H9 (cell line): ENCODE data around the gene HES6. TPM values are rescaled to one million over a fixed set of nuclear protein-coding genes. Genes with fewer than 3 reads are reported as not detected.
A peak's percentile ranks its signal among the peaks of the same experiment; 100 is the strongest.

ENCODE experiments used
- DNase-seq: peaks from one replicate; pipeline ENCODE4 v3.0.0-alpha.2; 2017
- H2AFZ ChIP-seq: one replicate; pipeline ENCODE4 v1.6.1; 2013; ENCODE audit warnings: mild to moderate bottlenecking, low read length, control low read depth, moderate library complexity
- H2AK5ac ChIP-seq: 2 replicates; pipeline ENCODE4 v1.6.1; 2013; ENCODE audit warnings: low read length, control low read depth, mixed read lengths; ENCODE audit not compliant: insufficient read length
- H2BK120ac ChIP-seq: one replicate; pipeline ENCODE4 v1.6.1; 2013; ENCODE audit warnings: low read depth, mild to moderate bottlenecking, low read length, control low read depth, inconsistent platforms; ENCODE audit not compliant: poor library complexity, severe bottlenecking
- H2BK12ac ChIP-seq: 2 replicates; pipeline ENCODE4 v1.6.1; 2013; ENCODE audit warnings: low read length, control low read depth, mixed read lengths, low read depth; ENCODE audit not compliant: insufficient read length
- H2BK15ac ChIP-seq: 2 replicates; pipeline ENCODE4 v1.6.1; 2013; ENCODE audit warnings: low read depth, low read length, control low read depth
- H2BK20ac ChIP-seq: one replicate; pipeline ENCODE4 v1.6.1; 2013; ENCODE audit warnings: low read depth, mild to moderate bottlenecking, low read length, control low read depth, inconsistent platforms; ENCODE audit not compliant: poor library complexity, severe bottlenecking
- H2BK5ac ChIP-seq: 2 replicates; pipeline ENCODE4 v1.6.1; 2013; ENCODE audit warnings: low read length, control low read depth, mixed read lengths; ENCODE audit not compliant: insufficient read length
- H3K14ac ChIP-seq: 2 replicates; pipeline ENCODE4 v1.6.1; 2013; ENCODE audit warnings: low read length, control low read depth; ENCODE audit not compliant: insufficient read depth
- H3K18ac ChIP-seq: 2 replicates; pipeline ENCODE4 v1.6.1; 2013; ENCODE audit warnings: low read depth, mild to moderate bottlenecking, mixed read lengths, low read length, control low read depth; ENCODE audit not compliant: insufficient read length
- H3K23ac ChIP-seq: 2 replicates; pipeline ENCODE4 v1.6.1; 2013; ENCODE audit warnings: low read length, control low read depth, mixed read lengths, low read depth; ENCODE audit not compliant: insufficient read length
- H3K23me2 ChIP-seq: 2 replicates; pipeline ENCODE4 v1.6.1; 2013; ENCODE audit warnings: low read depth, mild to moderate bottlenecking, mixed read lengths, low read length, control low read depth; ENCODE audit not compliant: insufficient read length, poor library complexity, severe bottlenecking
- H3K27ac ChIP-seq: 2 replicates; pipeline ENCODE4 v1.5.1; 2013; ENCODE audit warnings: low read length, control low read depth, mixed read lengths, low read depth; ENCODE audit not compliant: insufficient read length
- H3K27me3 ChIP-seq: 2 replicates; pipeline ENCODE4 v1.6.1; 2013; ENCODE audit warnings: low read length, control low read depth, inconsistent platforms; ENCODE audit not compliant: insufficient read depth
- H3K4ac ChIP-seq: 2 replicates; pipeline ENCODE4 v1.6.1; 2013; ENCODE audit warnings: low read depth, mild to moderate bottlenecking, control low read depth, inconsistent platforms, low read length, moderate library complexity
- H3K4me1 ChIP-seq: 2 replicates; pipeline ENCODE4 v1.6.1; 2013; ENCODE audit warnings: low read length, control low read depth, inconsistent platforms; ENCODE audit not compliant: insufficient read depth
- H3K4me2 ChIP-seq: 2 replicates; pipeline ENCODE4 v1.6.1; 2013; ENCODE audit warnings: low read length, control low read depth, mixed read lengths; ENCODE audit not compliant: insufficient read length, insufficient read depth
- H3K56ac ChIP-seq: 2 replicates; pipeline ENCODE4 v1.6.1; 2013; ENCODE audit warnings: low read depth, mild to moderate bottlenecking, mixed read lengths, low read length, control low read depth; ENCODE audit not compliant: insufficient read length
- H3K79me1 ChIP-seq: 2 replicates; pipeline ENCODE4 v1.6.1; 2013; ENCODE audit warnings: low read depth, mild to moderate bottlenecking, moderate library complexity, low read length, control low read depth, inconsistent platforms; ENCODE audit not compliant: insufficient read depth, poor library complexity, severe bottlenecking
- H3K79me2 ChIP-seq: 2 replicates; pipeline ENCODE4 v1.6.1; 2013; ENCODE audit warnings: low read length, control low read depth, inconsistent platforms; ENCODE audit not compliant: insufficient read depth
- H3K9ac ChIP-seq: 2 replicates; pipeline ENCODE4 v1.6.1; 2013; ENCODE audit warnings: low read length, control low read depth, mixed read lengths; ENCODE audit not compliant: insufficient read length; ENCODE audit errors: extremely low read depth
- H3K9me3 ChIP-seq: one replicate; pipeline ENCODE4 v1.6.1; 2013; ENCODE audit warnings: low read depth, low read length, inconsistent platforms; ENCODE audit not compliant: control insufficient read depth
- H3T11ph ChIP-seq: one replicate; pipeline ENCODE4 v1.6.1; 2013; ENCODE audit warnings: mild to moderate bottlenecking, low read length, control low read depth, inconsistent platforms
- H4K20me1 ChIP-seq: one replicate; pipeline ENCODE4 v1.6.1; 2013; ENCODE audit not compliant: control insufficient read depth, insufficient read length, insufficient read depth
- H4K5ac ChIP-seq: 2 replicates; pipeline ENCODE4 v1.6.1; 2013; ENCODE audit warnings: low read depth, mild to moderate bottlenecking, mixed read lengths, low read length, control low read depth; ENCODE audit not compliant: insufficient read length
- H4K8ac ChIP-seq: replicated peaks from 2 replicates; pipeline ENCODE4 v1.6.1; 2013; ENCODE audit warnings: low read length, control low read depth, mixed read lengths, low read depth; ENCODE audit not compliant: insufficient read length
- H4K91ac ChIP-seq: 2 replicates; pipeline ENCODE4 v1.6.1; 2013; ENCODE audit warnings: low read depth, mild to moderate bottlenecking, moderate library complexity, mixed read lengths, low read length, control low read depth; ENCODE audit not compliant: insufficient read length
- H3K27ac Mint-ChIP-seq, 3 experiments: 2 replicates in 2 of 3; 3 replicates in 1 of 3; pipeline ENCODE4 v1.8.0; 2020 to 2021; ENCODE audit warnings: mixed read lengths in 3 of 3, mild to moderate bottlenecking in 1 of 3, moderate library complexity in 1 of 3
- H3K27me3 Mint-ChIP-seq: 2 replicates; pipeline ENCODE4 v1.8.0; 2021; ENCODE audit warnings: low read depth, mild to moderate bottlenecking, moderate library complexity, mixed read lengths
- H3K36me3 Mint-ChIP-seq, 3 experiments: 2 replicates in 2 of 3; 3 replicates in 1 of 3; pipeline ENCODE4 v1.8.0; 2020 to 2021; ENCODE audit warnings: low read depth in 3 of 3, mixed read lengths in 3 of 3; ENCODE audit not compliant: insufficient read depth in 1 of 3
- H3K4me1 Mint-ChIP-seq, 2 experiments: 2 replicates each; pipeline ENCODE4 v1.8.0; 2020; ENCODE audit warnings: mixed read lengths in 2 of 2
- H3K4me3 Mint-ChIP-seq, 2 experiments: 2 replicates in 1 of 2; 3 replicates in 1 of 2; pipeline ENCODE4 v1.8.0; 2020 to 2021; ENCODE audit warnings: mild to moderate bottlenecking in 2 of 2, mixed read lengths in 2 of 2, moderate library complexity in 1 of 2
- H3K9me3 Mint-ChIP-seq, 2 experiments: 2 replicates in 1 of 2; 3 replicates in 1 of 2; pipeline ENCODE4 v1.8.0; 2020; ENCODE audit warnings: mild to moderate bottlenecking in 2 of 2, mixed read lengths in 2 of 2, moderate library complexity in 1 of 2
- WGBS: extraction: QIAGEN DNeasy Blood & Tissue Kit; methylation state at CpG from one replicate; pipeline ENCODE4 v1.1.7; 2013; ENCODE audit warnings: missing lambda C conversion rate, low lambda C conversion rate, mixed read lengths; ENCODE audit not compliant: insufficient read length; ENCODE audit errors: extremely low coverage; 5-methylcytosine and 5-hydroxymethylcytosine counted together
- total RNA-seq: library from RNA; stranded (reverse); gene quantifications from 2 replicates; pipeline ENCODE4 v1.2.1, GENCODE V29; 2021
- TF ChIP-seq, protein P1 (sequence below): fragments of 200-600 bp; sonication (generic); conservative IDR thresholded peaks from 3 replicates; pipeline ENCODE4 v1.8.0; 2021; ENCODE audit warnings: antibody characterized with exemption, mild to moderate bottlenecking

HES6 gene
- total RNA-seq, 1 experiment from 2014 or later = 27.1 TPM

DNA sequence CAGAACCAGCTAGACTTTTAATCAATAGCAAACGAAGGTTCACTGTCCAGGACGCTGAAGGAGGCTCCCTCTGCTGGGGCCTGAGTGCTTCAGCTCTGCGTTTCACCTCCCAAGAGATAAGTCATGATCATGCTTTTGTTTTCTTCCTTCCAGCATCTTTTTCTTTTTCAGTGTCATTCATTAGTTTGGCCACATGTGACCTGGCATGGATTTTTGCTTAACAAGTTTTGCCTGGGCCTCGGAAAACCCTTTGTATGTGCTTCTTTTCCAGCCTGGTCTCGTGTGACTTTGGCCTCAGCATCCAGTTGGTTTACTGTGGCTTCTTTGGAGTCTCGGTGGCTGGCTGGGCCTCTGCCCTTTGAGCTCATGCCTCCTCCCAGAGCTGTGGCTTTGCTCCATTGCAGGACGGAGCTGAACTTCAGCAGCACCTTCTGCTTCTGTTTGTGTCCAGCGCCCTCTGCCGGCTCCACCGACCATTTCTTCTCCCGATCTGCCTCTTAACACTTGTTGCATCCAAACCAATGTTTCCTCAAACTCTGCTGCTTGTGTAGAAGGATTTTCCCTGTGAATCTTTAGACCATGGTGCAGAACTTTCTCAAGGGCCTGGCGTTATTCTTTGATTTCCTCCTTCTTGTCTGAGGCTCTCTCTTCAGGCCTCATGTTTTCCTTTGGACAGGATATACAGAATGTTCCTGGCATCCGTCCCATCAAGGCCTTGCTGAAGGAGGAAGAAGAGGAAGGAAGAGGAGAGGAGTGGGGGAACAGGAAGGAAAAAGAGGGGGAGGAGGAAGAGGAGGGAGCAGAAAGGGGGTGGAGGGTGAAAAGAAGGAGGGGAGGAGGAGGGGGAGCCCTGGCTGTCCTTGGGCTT is 23.6 kb upstream of the HES6 start:
- Histone ChIP-seq H2AFZ (no peak overlapping the region), H3K9me3 (no peaks in the 10 kb centered on the region), H3K14ac (no peak overlapping the region), H4K20me1 (no peaks in the 10 kb centered on the region), H3K79me2 (no peaks in the 10 kb centered on the region), H3K23ac (no peak overlapping the region), H2AK5ac (no peak overlapping the region), H2BK15ac (no peak overlapping the region), H3K56ac (no peak overlapping the region), H3K23me2 (no peaks in the 10 kb centered on the region), H3K27me3 (no peaks in the 10 kb centered on the region), H2BK20ac (no peak overlapping the region), H3K9ac (no peak overlapping the region), H3K4me1 (no peaks in the 10 kb centered on the region), H4K91ac (no peak overlapping the region), H3K79me1 (no peaks in the 10 kb centered on the region), H3T11ph (no peak overlapping the region), H3K4ac (no peak overlapping the region), H3K4me2 (no peak overlapping the region), H4K8ac (no peak overlapping the region), H4K5ac (no peak overlapping the region), H3K27ac (no peak overlapping the region), H3K18ac (no peak overlapping the region), H2BK5ac (no peak overlapping the region), H2BK120ac (no peak overlapping the region), H2BK12ac (no peak overlapping the region)
- H3K27me3 Mint-ChIP-seq = no peaks in the 10 kb centered on the region
- H3K27ac Mint-ChIP-seq = peak overlapping the region; percentile 68 to 95 (median 72); a peak in 6 of 7 replicates
- H3K4me3 Mint-ChIP-seq = no peak overlapping the region; a peak in 1 of 5 replicates
- DNase-seq = peak; percentile 94
- no CpG with 5 or more reads among the region's 13 CpGs for WGBS
- peaks cover 0 to 24% (median 14%) of the 10 kb centered on the region in 3 experiments; a peak in 5 of 7 replicates for H3K36me3 Mint-ChIP-seq
- TF ChIP-seq, protein P1, sequence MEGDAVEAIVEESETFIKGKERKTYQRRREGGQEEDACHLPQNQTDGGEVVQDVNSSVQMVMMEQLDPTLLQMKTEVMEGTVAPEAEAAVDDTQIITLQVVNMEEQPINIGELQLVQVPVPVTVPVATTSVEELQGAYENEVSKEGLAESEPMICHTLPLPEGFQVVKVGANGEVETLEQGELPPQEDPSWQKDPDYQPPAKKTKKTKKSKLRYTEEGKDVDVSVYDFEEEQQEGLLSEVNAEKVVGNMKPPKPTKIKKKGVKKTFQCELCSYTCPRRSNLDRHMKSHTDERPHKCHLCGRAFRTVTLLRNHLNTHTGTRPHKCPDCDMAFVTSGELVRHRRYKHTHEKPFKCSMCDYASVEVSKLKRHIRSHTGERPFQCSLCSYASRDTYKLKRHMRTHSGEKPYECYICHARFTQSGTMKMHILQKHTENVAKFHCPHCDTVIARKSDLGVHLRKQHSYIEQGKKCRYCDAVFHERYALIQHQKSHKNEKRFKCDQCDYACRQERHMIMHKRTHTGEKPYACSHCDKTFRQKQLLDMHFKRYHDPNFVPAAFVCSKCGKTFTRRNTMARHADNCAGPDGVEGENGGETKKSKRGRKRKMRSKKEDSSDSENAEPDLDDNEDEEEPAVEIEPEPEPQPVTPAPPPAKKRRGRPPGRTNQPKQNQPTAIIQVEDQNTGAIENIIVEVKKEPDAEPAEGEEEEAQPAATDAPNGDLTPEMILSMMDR = peak; percentile 87
- no peaks in the 10 kb centered on the region for H3K9me3 Mint-ChIP-seq
- peaks cover 3 to 8% of the 10 kb centered on the region in 2 experiments for H3K4me1 Mint-ChIP-seq
